HepG2 (cell line): ENCODE measurements around the gene DBN1. TPM values are rescaled to one million over a fixed set of nuclear protein-coding genes. Genes with fewer than 3 reads are reported as not detected.

Experiments
- ARNT ChIP-seq: fragments of 450-650 bp; IDR thresholded peaks from 2 replicates; pipeline ENCODE4 v1.6.1; 2017
- ASH2L ChIP-seq: fragments of 300-600, 200-600 bp; sonication (generic); IDR thresholded peaks from 2 replicates; pipeline ENCODE4 v1.7.0; 2017; ENCODE audit warnings: low read depth, mild to moderate bottlenecking, moderate library complexity, mixed read lengths, low read length; ENCODE audit not compliant: insufficient read length
- ATAD3A ChIP-seq: sonication (generic); formaldehyde crosslinking; IDR thresholded peaks from 2 replicates; pipeline ENCODE4 v1.4.0; 2020; ENCODE audit warnings: missing genetic modification reagents
- ATF1 ChIP-seq: IDR thresholded peaks from 2 replicates; pipeline ENCODE4 v1.6.1; 2016; ENCODE audit warnings: mild to moderate bottlenecking, control low read depth
- BRD4 ChIP-seq: sonication (generic); formaldehyde crosslinking; IDR thresholded peaks from 2 replicates; pipeline ENCODE4 v1.4.0; 2020; ENCODE audit warnings: missing genetic modification reagents
- DPF2 ChIP-seq: sonication (generic); formaldehyde crosslinking; IDR thresholded peaks from 2 replicates; pipeline ENCODE4 v1.4.0; 2020; ENCODE audit warnings: mild to moderate bottlenecking, low read depth, missing genetic modification reagents, borderline replicate concordance
- EED ChIP-seq: sonication (generic); formaldehyde crosslinking; IDR thresholded peaks from 2 replicates; pipeline ENCODE4 v1.5.0; 2020; ENCODE audit warnings: mild to moderate bottlenecking, missing genetic modification reagents
- FOXA3 ChIP-seq: IDR thresholded peaks from 2 replicates; pipeline ENCODE4 v1.6.1; 2016; ENCODE audit warnings: missing genetic modification reagents, missing compliant biosample characterization
- GATAD1 ChIP-seq: IDR thresholded peaks from 2 replicates; pipeline ENCODE4 v1.6.1; 2016; ENCODE audit warnings: missing genetic modification reagents, missing compliant biosample characterization
- GZF1 ChIP-seq: sonication (generic); formaldehyde crosslinking; IDR thresholded peaks from 2 replicates; pipeline ENCODE4 v1.5.1; 2020; ENCODE audit warnings: mild to moderate bottlenecking, missing genetic modification reagents
- ISL2 ChIP-seq: sonication (generic); formaldehyde crosslinking; IDR thresholded peaks from 2 replicates; pipeline ENCODE4 v1.5.0; 2020; ENCODE audit warnings: missing genetic modification reagents
- KAT8 ChIP-seq: IDR thresholded peaks from 2 replicates; pipeline ENCODE4 v1.6.1; 2016; ENCODE audit warnings: missing genetic modification reagents, missing compliant biosample characterization
- KLF11 ChIP-seq: IDR thresholded peaks from 2 replicates; pipeline ENCODE4 v1.6.1; 2016; ENCODE audit warnings: missing compliant biosample characterization
- NR2C2 ChIP-seq: sonication (generic); formaldehyde crosslinking; IDR thresholded peaks from 2 replicates; pipeline ENCODE4 v1.4.0; 2020; ENCODE audit warnings: missing genetic modification reagents, mild to moderate bottlenecking, moderate library complexity, borderline replicate concordance
- PHB2 ChIP-seq: fragments of 450-650 bp; IDR thresholded peaks from 2 replicates; pipeline ENCODE4 v1.6.1; 2018; ENCODE audit not compliant: partially characterized antibody
- POLR2A ChIP-seq, 2 experiments: IDR thresholded peaks; 2 replicates each; pipeline ENCODE4 v1.6.1; 2011; ENCODE audit warnings: low read depth in 2 of 2, low read length in 2 of 2, mild to moderate bottlenecking in 1 of 2, moderate library complexity in 1 of 2; ENCODE audit not compliant: insufficient read depth in 1 of 2
- REL ChIP-seq: sonication (generic); formaldehyde crosslinking; conservative IDR thresholded peaks from 2 replicates; pipeline ENCODE4 v1.8.0; 2022; ENCODE audit warnings: mild to moderate bottlenecking, missing genetic modification reagents, moderate library complexity
- SAP130 ChIP-seq: IDR thresholded peaks from 2 replicates; pipeline ENCODE4 v1.6.1; 2016; ENCODE audit warnings: low read depth
- TARDBP ChIP-seq: sonication (generic); formaldehyde crosslinking; IDR thresholded peaks from 2 replicates; pipeline ENCODE4 v1.8.0; 2022; ENCODE audit warnings: mild to moderate bottlenecking, missing genetic modification reagents
- ZC3H4 ChIP-seq: sonication (generic); formaldehyde crosslinking; IDR thresholded peaks from 2 replicates; pipeline ENCODE4 v1.4.0; 2020; ENCODE audit warnings: missing genetic modification reagents, borderline replicate concordance
- ZMYM3 ChIP-seq: sonication (generic); formaldehyde crosslinking; IDR thresholded peaks from 2 replicates; pipeline ENCODE4 v1.5.1; 2020; ENCODE audit warnings: mild to moderate bottlenecking, missing genetic modification reagents
- ZNF143 ChIP-seq: sonication (generic); formaldehyde crosslinking; IDR thresholded peaks from 2 replicates; pipeline ENCODE4 v1.4.0; 2020; ENCODE audit warnings: missing genetic modification reagents
- ZNF160 ChIP-seq: sonication (generic); formaldehyde crosslinking; IDR thresholded peaks from 2 replicates; pipeline ENCODE4 v1.8.0; 2022; ENCODE audit warnings: mild to moderate bottlenecking, inconsistent platforms, missing genetic modification reagents
- ZNF430 ChIP-seq: sonication (generic); formaldehyde crosslinking; IDR thresholded peaks from 2 replicates; pipeline ENCODE4 v1.9.0; 2021; ENCODE audit warnings: mild to moderate bottlenecking, missing genetic modification reagents
- ZNF564 ChIP-seq: sonication (generic); formaldehyde crosslinking; IDR thresholded peaks from 2 replicates; pipeline ENCODE4 v1.8.1; 2023; ENCODE audit warnings: mild to moderate bottlenecking, missing genetic modification reagents
- ZNF598 ChIP-seq: sonication (generic); formaldehyde crosslinking; IDR thresholded peaks from 2 replicates; pipeline ENCODE4 v1.5.1; 2020; ENCODE audit warnings: mild to moderate bottlenecking, missing genetic modification reagents, borderline replicate concordance
- ZNF878 ChIP-seq: sonication (generic); formaldehyde crosslinking; IDR thresholded peaks from 2 replicates; pipeline ENCODE4 v1.8.1; 2023; ENCODE audit warnings: mild to moderate bottlenecking, missing genetic modification reagents, moderate library complexity
- polyA plus RNA-seq, 8 experiments: library from polyadenylated mRNA; depleted of rRNA in 3 of 8; stranded (reverse) in 7 of 8; unstranded in 1 of 8; fragments of >200 nt; fragmentation: Illumina TruSeq in 4 of 8; extraction: Trizol in 4 of 8; gene quantifications; 2 replicates each; pipeline versions ENCODE4 v1.2.1 to v1.2.3, GENCODE V29; 2011 to 2016; ENCODE audit warnings: low read depth in 4 of 8, missing spikeins in 1 of 8, mixed read lengths in 1 of 8; ENCODE audit not compliant: insufficient read depth in 1 of 8
- total RNA-seq, 5 experiments: library from RNA; depleted of rRNA; stranded (reverse); fragments of >200 nt; fragmentation: Illumina TruSeq; extraction: Trizol; gene quantifications; 2 replicates each; pipeline ENCODE4 v1.2.3, GENCODE V29; 2016; ENCODE audit warnings: low read depth in 1 of 5
- TF ChIP-seq, protein P1 (sequence below): IDR thresholded peaks from 2 replicates; pipeline ENCODE4 v1.6.1; 2016
- TF ChIP-seq, protein P2 (sequence below): sonication (generic); formaldehyde crosslinking; IDR thresholded peaks from 2 replicates; pipeline ENCODE4 v1.5.0; 2020; ENCODE audit warnings: missing genetic modification reagents
- TF ChIP-seq, protein P3 (sequence below): sonication (generic); formaldehyde crosslinking; IDR thresholded peaks from 2 replicates; pipeline ENCODE4 v1.4.0; 2020; ENCODE audit warnings: missing genetic modification reagents
- TF ChIP-seq, protein P4 (sequence below): sonication (generic); formaldehyde crosslinking; IDR thresholded peaks from 2 replicates; pipeline ENCODE4 v1.5.1; 2020; ENCODE audit warnings: missing genetic modification reagents, mild to moderate bottlenecking, borderline replicate concordance

DBN1 gene
- total and polyA plus RNA-seq, 2 of the 13 experiments (the other 11 are each of a cell fraction or from before 2014, with no cell fraction given): 27.0 to 37.3 TPM

DNA sequence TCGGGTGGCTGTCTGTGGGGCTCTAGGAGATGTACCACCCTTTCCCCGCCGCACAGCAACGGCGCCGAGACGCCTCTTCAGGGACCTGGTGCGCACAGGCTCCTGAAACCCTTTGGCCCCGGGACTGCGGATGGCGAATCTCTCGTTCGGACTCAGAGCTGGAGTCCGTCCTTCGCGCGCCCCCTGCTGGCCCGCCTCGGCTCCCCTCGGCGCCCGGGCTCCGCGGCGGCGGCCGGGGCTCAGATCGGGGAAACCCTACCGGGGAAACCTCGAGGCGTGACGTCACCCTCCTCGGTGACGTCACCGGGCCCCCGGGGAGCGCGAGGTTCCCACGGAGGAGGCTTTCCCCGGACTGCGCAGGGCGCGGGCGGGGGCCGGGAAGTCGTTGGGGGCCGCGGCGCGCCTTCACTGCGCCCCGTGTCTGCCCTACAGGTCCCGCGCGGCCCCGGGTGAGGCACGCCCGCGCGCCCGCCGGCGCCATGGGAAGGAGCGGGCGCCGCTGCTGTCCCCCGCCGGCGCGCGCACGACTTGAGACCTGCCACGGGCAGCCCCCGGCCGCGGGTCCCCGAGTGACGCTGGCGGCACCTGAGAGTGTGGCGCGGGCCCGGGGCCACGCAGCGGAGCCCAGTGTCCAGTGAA is 18.9 kb downstream of the DBN1 start (continued):
- TF ChIP-seq ARNT (no peak), SAP130 (CRISPR knock-in tag) (peak; percentile 75; the same call in 1 of the 2 replicates), ISL2 (CRISPR knock-in tag) (peak; percentile 66), GATAD1 (CRISPR knock-in tag) (0 out of 2 replicates have a peak, but pooled peaks have one; percentile 17), KLF11 (CRISPR knock-in tag) (no peak), KAT8 (CRISPR knock-in tag) (peak; percentile 50; the same call in 1 of the 2 replicates), ZC3H4 (CRISPR knock-in tag) (no peak), EED (CRISPR knock-in tag) (no peak), ATAD3A (CRISPR knock-in tag) (no peak), REL (no peak), TARDBP (no peak), ZNF598 (CRISPR knock-in tag) (no peak), ASH2L (peak; percentile 11), GZF1 (CRISPR knock-in tag) (no peak), ATF1 (CRISPR knock-in tag) (peak; percentile 82; the same call in 1 of the 2 replicates), POLR2A (IDR thresholded peaks at IDR 0.05; ENCODE audit: insufficient read depth in 1 of 2, low read depth in 2 of 2, low read length in 2 of 2) (0 out of 4 replicates have a peak, but pooled peaks of 1 of the 2 experiments have one; percentile 23), BRD4 (CRISPR knock-in tag) (no peak), NR2C2 (CRISPR knock-in tag) (no peak), ZMYM3 (CRISPR knock-in tag) (no peak), ZNF160 (CRISPR knock-in tag) (no peak), PHB2 (no peak), DPF2 (no peak), FOXA3 (CRISPR knock-in tag) (peak; percentile 32), ZNF564 (CRISPR knock-in tag) (no peak), ZNF430 (no peak), ZNF143 (CRISPR knock-in tag) (no peak), ZNF878 (CRISPR knock-in tag) (no peak; the same call in 1 of the 2 replicates)
- TF ChIP-seq, protein P1, sequence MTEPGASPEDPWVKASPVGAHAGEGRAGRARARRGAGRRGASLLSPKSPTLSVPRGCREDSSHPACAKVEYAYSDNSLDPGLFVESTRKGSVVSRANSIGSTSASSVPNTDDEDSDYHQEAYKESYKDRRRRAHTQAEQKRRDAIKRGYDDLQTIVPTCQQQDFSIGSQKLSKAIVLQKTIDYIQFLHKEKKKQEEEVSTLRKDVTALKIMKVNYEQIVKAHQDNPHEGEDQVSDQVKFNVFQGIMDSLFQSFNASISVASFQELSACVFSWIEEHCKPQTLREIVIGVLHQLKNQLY (CRISPR knock-in tag): peak; percentile 40; the same call in 1 of the 2 replicates
- TF ChIP-seq, protein P2, sequence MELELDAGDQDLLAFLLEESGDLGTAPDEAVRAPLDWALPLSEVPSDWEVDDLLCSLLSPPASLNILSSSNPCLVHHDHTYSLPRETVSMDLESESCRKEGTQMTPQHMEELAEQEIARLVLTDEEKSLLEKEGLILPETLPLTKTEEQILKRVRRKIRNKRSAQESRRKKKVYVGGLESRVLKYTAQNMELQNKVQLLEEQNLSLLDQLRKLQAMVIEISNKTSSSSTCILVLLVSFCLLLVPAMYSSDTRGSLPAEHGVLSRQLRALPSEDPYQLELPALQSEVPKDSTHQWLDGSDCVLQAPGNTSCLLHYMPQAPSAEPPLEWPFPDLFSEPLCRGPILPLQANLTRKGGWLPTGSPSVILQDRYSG (CRISPR knock-in tag): no peak
- TF ChIP-seq, protein P3, sequence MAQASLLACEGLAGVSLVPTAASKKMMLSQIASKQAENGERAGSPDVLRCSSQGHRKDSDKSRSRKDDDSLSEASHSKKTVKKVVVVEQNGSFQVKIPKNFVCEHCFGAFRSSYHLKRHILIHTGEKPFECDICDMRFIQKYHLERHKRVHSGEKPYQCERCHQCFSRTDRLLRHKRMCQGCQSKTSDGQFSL (CRISPR knock-in tag): no peak
- TF ChIP-seq, protein P4, sequence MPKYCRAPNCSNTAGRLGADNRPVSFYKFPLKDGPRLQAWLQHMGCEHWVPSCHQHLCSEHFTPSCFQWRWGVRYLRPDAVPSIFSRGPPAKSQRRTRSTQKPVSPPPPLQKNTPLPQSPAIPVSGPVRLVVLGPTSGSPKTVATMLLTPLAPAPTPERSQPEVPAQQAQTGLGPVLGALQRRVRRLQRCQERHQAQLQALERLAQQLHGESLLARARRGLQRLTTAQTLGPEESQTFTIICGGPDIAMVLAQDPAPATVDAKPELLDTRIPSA (CRISPR knock-in tag): peak; percentile 72; the same call in 1 of the 2 replicates
